Neural progenitor cell (in vitro differentiated cells): ENCODE data around the gene PEX26.

Experiments used
- EZH2 ChIP-seq: fragments of 200-600 bp; sonication (generic); IDR thresholded peaks from 2 replicates; pipeline ENCODE4 v1.6.1; 2017; ENCODE audit warnings: antibody characterized with exemption, mild to moderate bottlenecking, moderate library complexity
- TF ChIP-seq, protein P1 (sequence below): fragments of 200-600 bp; sonication (generic); IDR thresholded peaks from 2 replicates; pipeline ENCODE4 v1.5.1; 2017; ENCODE audit warnings: antibody characterized with exemption, mild to moderate bottlenecking

DNA sequence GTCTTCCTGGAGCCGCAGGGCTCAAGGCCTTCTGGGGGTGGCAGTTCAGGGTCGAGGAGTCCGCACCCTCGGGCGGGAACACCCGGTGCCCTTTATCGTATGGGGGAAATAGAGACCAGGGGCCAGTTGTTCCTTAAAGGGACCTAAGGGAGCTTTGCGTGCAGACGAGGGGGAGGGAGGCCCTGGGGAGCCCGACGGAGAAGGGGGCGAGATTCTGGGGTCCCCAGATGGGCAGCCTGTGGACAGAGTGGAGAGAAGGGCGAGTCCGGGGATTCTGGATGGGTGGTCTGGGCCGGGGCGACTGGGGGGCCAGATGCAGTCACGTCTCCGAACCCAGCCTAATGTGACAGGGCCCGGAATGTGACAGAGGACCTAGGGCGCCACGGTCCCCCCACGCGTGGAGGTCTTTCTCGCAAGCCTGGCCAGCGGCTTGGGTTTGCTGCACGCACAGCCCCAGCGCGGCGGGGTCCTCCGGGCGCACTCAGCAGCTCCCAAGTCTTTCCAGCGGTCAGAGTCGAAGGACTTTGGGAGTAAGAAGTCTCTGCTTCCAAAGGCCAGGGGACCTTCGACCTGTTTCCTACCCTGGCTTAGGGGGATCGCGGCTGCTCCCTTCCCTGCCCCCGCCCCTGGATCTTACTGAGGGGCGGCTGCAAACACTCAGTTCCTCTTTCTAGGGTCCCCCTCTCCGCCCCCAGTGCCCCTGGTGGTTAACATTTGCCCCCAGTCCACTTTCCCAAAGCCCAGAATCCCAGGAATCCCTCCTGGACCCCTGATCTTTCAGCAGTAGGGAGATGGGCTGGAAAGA is 33.4 kb downstream of the PEX26 start:
- TF ChIP-seq, protein P1, sequence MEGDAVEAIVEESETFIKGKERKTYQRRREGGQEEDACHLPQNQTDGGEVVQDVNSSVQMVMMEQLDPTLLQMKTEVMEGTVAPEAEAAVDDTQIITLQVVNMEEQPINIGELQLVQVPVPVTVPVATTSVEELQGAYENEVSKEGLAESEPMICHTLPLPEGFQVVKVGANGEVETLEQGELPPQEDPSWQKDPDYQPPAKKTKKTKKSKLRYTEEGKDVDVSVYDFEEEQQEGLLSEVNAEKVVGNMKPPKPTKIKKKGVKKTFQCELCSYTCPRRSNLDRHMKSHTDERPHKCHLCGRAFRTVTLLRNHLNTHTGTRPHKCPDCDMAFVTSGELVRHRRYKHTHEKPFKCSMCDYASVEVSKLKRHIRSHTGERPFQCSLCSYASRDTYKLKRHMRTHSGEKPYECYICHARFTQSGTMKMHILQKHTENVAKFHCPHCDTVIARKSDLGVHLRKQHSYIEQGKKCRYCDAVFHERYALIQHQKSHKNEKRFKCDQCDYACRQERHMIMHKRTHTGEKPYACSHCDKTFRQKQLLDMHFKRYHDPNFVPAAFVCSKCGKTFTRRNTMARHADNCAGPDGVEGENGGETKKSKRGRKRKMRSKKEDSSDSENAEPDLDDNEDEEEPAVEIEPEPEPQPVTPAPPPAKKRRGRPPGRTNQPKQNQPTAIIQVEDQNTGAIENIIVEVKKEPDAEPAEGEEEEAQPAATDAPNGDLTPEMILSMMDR: no peak
- peak; percentile 17 for TF ChIP-seq EZH2
